Rectal smooth muscle tissue (tissue), 1 donor: ENCODE data around the gene KCNIP3.
A peak's percentile ranks its signal among the peaks of the same experiment; 100 is the strongest.
"Not testable (repeated sequence)": the region's sequence is repeated elsewhere in the genome, so short reads cannot be mapped to it uniquely, and the experiment has no call there.

Source experiments
- H3K27ac ChIP-seq: one replicate; pipeline ENCODE4 v1.7.0; 2013; ENCODE audit warnings: low read depth, low read length, inconsistent platforms
- H3K27me3 ChIP-seq: one replicate; pipeline ENCODE4 v1.7.0; 2013; ENCODE audit warnings: low read length; ENCODE audit not compliant: control insufficient read depth, insufficient read depth
- H3K36me3 ChIP-seq: one replicate; pipeline ENCODE4 v1.7.0; 2013; ENCODE audit warnings: low read length; ENCODE audit not compliant: control insufficient read depth, insufficient read depth
- H3K4me1 ChIP-seq: one replicate; pipeline ENCODE4 v1.7.0; 2013; ENCODE audit warnings: low read length; ENCODE audit not compliant: control insufficient read depth, insufficient read depth
- H3K4me3 ChIP-seq: one replicate; pipeline ENCODE4 v1.7.0; 2013; ENCODE audit warnings: low read length
- H3K9ac ChIP-seq: one replicate; pipeline ENCODE4 v1.7.0; 2013; ENCODE audit warnings: low read length

Gene KCNIP3

DNA sequence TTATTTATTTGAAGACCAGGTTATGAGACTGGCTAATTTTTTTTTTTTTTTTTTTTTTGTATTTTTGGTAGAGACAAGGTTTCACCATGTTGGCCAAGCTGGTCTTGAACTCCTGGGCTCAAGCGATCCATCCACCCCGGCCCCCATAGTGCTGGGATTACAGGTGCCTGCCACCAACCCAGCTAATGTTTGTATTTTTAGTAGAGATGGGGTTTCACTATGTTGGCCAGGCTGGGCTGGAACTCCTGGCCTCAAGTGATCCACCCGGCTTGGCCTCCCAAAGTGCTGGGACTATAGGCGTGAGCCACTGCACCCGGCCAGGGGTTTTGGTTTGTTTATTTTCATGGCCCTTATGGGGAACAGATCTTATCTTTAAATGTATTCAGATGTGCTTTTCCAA lies 27.4 kb upstream of the KCNIP3 start:
- not testable (repeated sequence) for H3K4me1 ChIP-seq, H3K4me3 ChIP-seq, H3K9ac ChIP-seq, H3K27me3 ChIP-seq, H3K36me3 ChIP-seq, H3K27ac ChIP-seq

DNA sequence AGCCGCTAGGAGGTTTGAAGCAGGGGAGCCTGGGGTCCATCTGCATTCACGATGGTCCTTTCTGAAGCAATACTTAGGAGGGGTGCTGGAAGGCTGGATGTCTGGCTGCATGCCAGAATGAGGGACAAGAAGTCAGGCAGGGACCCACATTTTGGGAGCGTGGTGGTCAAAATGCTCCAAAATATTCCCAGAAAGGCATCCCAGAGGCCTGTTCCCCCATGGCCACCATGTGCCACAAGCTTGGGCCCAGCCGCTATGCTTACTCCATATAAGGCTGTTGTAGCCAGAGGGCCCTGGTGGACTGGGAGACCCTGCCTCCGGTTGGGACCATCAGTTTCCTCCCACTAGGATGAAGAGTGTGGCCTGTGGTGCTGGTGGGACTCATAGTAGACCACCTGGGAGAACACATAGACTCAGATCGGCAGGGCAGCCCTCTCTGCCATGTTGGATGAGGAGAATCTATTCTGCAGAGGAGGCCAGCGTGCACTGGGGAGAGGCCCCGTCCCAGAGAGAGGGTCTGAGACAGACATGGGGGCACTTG lies 26.5 kb upstream of the KCNIP3 start:
- Histone ChIP-seq H3K4me1 (no peaks in the 10 kb centered on the region), H3K36me3 (no peaks in the 10 kb centered on the region), H3K4me3 (no peak overlapping the region), H3K27ac (no peak overlapping the region), H3K9ac (no peak overlapping the region), H3K27me3 (no peaks in the 10 kb centered on the region)

DNA sequence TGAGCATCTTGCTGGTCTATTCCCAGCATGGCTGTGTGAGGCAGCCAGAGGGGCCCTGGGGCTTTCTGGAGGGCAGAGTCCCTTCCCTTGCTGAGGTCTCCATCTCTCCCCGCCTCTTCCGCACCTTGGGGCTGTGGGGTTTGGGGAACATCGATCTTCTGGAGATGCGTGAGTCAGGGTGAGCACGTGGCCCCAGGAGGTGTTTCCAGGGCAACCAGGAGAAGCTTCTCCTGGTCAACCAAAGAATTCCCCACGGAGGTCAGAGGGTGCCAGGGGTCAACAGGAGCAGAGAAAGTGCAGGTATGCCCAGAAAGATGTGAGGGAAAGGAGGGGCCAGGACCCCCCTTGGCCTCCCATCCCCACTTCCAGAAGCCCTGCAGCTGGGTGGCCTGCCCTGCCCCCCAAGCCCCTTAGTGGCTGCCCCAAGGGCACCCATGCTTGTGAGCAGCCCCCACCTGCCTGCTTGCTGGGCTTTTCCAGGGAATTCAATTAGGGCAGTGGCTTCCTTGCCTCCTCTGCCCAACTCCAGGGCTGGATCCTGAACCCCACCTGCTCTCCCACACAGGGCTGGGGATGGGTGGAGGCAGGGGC lies 25.7 kb upstream of the KCNIP3 start:
- no peak overlapping the region for H3K9ac ChIP-seq
- no peak overlapping the region for H3K27ac ChIP-seq
- no peaks in the 10 kb centered on the region for H3K36me3 ChIP-seq
- H3K4me3 ChIP-seq: no peak overlapping the region
- H3K27me3 ChIP-seq: no peaks in the 10 kb centered on the region
- no peaks in the 10 kb centered on the region for H3K4me1 ChIP-seq

DNA sequence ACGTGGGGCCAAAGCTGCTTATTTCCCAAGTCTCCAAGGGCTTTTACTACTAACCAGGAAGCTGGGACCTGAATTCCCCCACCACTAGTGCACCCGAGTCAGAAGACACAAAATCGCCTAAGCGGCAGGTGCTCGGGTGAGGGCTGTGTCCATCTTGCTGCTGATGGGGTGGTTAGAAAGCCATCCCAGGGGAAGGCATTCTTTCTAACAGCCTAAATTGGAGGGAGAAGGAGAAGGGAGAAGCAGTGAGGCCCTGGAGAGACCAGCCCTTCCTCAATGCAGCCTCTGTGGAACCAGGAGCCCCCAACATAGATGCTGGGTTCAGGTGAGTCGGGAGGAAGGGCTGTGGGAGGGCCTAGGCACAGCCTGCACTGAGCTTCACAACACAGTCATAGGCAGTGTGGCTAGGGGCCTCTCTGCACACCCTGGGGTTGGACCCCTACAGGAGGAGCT lies 24.8 kb upstream of the KCNIP3 start:
- Histone ChIP-seq H3K9ac (no peak overlapping the region), H3K27me3 (no peaks in the 10 kb centered on the region), H3K27ac (no peak overlapping the region), H3K4me3 (no peak overlapping the region), H3K36me3 (no peaks in the 10 kb centered on the region), H3K4me1 (no peaks in the 10 kb centered on the region)

DNA sequence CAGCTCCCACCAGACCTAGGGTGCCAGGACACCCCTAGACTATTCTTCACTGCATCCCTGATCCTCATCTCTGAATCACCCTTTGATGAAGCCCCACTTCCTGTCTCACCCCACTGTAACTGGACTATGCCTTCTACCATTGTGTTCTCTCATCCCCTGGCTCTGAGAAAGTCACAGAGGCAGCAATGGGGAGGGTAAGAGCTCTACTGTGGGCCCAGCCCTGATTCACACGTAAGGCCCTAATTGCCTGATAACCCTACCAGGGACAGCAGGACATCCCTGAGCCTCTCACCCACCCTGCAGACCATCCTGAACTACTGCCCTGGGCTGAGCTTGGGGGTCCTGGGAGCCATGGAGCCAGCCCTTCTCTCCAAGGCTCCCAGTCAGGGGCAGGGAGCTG lies 24.4 kb upstream of the KCNIP3 start:
- no peak overlapping the region for H3K4me3 ChIP-seq
- no peaks in the 10 kb centered on the region for H3K4me1 ChIP-seq
- no peak overlapping the region for H3K27ac ChIP-seq
- H3K27me3 ChIP-seq: no peaks in the 10 kb centered on the region
- no peak overlapping the region for H3K9ac ChIP-seq
- no peaks in the 10 kb centered on the region for H3K36me3 ChIP-seq

DNA sequence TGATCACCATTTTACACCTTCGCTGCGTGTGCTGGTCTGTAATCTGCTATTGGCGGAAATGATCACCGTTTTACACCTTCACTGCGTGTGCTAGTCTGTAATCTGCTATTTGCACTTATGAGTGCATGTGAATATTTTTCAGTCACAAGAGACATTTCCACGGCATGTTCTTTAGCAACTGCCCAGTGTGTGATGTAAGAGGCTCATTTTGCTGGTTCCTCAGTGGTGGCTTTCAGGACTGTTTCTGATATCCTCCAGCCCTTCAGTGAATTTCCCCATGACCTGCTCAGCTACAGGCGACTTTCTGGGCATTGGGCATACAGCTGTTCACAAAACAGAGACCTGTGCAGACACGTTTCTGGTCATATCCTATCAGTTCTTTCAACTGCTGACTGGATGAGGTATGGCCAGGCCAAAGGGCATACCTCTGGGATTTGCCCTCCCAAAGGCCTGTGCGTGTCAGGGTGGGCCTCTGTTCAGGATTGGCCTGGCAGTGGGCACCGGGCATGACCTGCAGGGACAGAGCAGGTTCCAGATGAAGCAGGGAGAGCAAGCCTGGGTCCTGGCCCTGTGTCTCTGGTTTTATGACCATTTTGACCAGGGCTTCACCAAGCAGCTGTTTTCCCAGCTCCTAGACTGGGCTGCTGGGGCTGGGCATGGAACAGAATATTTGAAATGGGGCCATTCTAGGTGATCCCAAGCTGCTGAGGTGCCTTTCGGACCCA lies 23.4 kb upstream of the KCNIP3 start:
- Histone ChIP-seq H3K4me3 (no peak overlapping the region), H3K4me1 (no peaks in the 10 kb centered on the region), H3K36me3 (no peaks in the 10 kb centered on the region), H3K9ac (no peak overlapping the region), H3K27ac (no peak overlapping the region), H3K27me3 (no peaks in the 10 kb centered on the region)

DNA sequence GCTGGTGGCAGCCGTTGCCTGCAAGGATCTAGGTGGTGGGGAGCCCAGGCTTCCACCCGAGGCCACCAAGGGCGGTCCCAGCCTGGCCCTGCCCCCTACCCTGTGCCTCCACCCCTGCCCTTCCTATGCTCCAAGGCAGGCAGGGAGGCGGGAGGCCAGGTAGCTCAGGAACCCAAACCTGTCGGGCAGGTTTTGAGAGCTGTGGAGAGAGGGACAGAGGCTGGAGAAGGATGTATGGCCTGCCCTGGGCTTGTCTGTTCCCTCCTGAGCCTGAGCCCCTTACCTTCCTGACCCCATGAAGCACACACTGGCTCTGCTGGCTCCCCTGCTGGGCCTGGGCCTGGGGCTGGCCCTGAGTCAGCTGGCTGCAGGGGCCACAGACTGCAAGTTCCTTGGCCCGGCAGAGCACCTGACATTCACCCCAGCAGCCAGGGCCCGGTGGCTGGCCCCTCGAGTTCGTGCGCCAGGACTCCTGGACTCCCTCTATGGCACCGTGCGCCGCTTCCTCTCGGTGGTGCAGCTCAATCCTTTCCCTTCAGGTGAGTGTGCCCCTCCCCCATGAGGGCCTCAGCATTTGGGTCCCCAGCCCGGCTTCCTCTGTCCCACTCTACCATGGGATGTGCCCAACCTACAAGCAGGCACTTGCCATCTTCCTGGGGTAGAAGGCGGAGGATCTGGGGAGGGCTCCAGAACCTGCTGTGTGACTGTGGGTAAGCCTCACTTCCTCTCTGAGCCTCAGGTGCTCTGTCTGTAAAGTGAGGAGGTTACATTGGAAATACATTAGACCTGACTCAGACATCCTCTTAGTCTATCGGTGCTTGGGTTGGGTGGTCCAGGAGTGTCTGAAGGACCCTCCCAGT lies 22.6 kb upstream of the KCNIP3 start, which contains the start of gene PROM2:
Gene PROM2 (plus strand): TSS at position 159 of the 860 bp plus-strand sequence. CDS start 137 bp downstream, at position 296.
- Histone ChIP-seq H3K4me1 (no peaks in the 10 kb centered on the region), H3K27ac (no peak within 1 kb of the TSS), H3K9ac (no peak within 1 kb of the TSS), H3K27me3 (no peaks in the 10 kb centered on the region), H3K4me3 (peak within 1 kb of the TSS; percentile 47), H3K36me3 (no peaks in the 10 kb centered on the region)

DNA sequence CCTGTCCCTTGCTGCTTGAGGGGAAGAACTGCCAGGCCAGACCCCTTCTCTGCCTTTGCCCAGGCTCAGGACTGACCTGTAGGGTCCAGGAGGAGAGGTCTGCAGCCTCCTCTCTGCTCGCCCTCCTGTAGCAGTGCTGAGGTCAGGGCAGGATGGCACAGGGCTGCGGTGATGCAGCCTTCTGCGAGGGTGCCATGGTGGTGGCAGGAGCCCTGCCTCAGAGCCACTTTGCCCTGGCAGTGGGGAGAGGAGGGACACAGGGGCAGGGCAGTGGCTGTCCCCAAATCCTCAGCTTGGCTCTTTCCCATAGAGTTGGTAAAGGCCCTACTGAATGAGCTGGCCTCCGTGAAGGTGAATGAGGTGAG lies 22.0 kb upstream of the KCNIP3 start:
- no peaks in the 10 kb centered on the region for H3K36me3 ChIP-seq
- no peak overlapping the region for H3K27ac ChIP-seq
- H3K4me1 ChIP-seq: no peaks in the 10 kb centered on the region
- H3K4me3 ChIP-seq: peak overlapping the region; percentile 47
- H3K27me3 ChIP-seq: no peaks in the 10 kb centered on the region
- no peak overlapping the region for H3K9ac ChIP-seq

DNA sequence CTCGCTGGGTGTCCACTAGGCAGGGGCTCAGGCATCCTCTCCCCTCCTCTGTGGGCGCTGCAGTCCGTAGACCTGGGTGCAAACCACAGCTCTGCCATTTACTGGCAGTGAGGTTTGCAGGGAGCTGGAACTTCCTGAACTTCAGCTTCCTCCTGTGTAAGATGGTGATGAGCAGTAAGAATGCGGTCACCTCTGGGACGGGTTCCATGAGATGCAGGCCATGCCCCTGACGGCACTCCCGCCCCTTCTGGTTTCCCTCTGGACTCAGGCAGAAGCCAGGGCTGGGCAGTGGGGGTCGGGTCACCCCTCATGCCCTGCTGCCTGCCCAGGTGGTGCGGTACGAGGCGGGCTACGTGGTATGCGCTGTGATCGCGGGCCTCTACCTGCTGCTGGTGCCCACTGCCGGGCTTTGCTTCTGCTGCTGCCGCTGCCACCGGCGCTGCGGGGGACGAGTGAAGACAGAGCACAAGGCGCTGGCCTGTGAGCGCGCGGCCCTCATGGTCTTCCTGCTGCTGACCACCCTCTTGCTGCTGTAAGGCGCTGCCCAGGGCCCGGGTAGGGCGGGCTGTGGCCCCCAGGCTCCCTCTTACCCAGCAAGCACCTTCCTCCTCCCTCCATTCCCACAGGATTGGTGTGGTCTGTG lies 21.4 kb upstream of the KCNIP3 start:
- no peaks in the 10 kb centered on the region for H3K36me3 ChIP-seq
- no peaks in the 10 kb centered on the region for H3K4me1 ChIP-seq
- no peaks in the 10 kb centered on the region for H3K27me3 ChIP-seq
- no peak overlapping the region for H3K27ac ChIP-seq
- H3K4me3 ChIP-seq: peak overlapping the region; percentile 47
- H3K9ac ChIP-seq: no peak overlapping the region

DNA sequence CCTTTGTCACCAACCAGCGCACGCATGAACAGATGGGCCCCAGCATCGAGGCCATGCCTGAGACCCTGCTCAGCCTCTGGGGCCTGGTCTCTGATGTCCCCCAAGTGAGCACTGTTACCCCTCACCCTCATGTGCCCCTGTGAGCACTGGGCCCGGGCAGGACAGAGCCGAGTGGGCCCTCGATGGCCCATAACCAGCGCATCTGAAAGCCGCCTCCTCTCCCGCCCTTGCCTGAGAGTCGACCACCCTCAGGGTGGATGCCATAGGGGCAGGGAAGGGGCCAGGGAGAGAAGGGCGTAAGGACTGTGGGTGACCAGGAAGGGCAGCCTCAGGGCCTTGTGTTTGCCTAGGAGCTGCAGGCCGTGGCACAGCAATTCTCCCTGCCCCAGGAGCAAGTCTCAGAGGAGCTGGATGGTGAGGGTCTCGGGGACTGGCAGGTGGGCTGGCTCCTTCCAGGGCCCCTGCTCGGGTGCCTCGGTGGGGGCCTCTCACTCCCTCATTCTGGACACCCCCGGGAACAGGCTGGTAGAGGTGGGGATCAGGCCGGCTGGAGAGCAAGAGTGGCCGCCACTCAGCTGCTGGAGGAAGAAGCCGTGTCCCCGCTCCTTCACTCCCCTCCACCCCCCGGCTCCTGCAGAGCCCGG lies 20.8 kb upstream of the KCNIP3 start:
- no peaks in the 10 kb centered on the region for H3K27me3 ChIP-seq
- H3K4me3 ChIP-seq: no peak overlapping the region
- H3K36me3 ChIP-seq: no peaks in the 10 kb centered on the region
- no peak overlapping the region for H3K9ac ChIP-seq
- H3K27ac ChIP-seq: no peak overlapping the region
- no peaks in the 10 kb centered on the region for H3K4me1 ChIP-seq

DNA sequence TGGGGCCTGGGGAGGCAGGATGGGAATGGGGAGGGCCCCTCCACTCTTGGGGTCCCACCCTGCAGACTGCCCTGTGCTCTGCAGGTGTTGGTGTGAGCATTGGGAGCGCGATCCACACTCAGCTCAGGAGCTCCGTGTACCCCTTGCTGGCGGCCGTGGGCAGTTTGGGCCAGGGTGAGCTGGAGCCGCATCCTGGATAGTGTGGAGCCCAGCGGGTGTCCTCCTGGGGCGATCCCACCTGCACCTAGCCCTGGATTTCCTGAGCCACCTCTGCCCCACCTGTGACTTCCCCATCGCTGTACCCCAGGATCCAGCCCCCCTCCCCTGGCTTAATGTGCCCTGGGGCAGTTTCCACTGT lies 20.3 kb upstream of the KCNIP3 start:
- H3K4me1 ChIP-seq: no peaks in the 10 kb centered on the region
- H3K27me3 ChIP-seq: no peaks in the 10 kb centered on the region
- H3K36me3 ChIP-seq: no peaks in the 10 kb centered on the region
- H3K4me3 ChIP-seq: no peak overlapping the region
- H3K27ac ChIP-seq: no peak overlapping the region
- H3K9ac ChIP-seq: no peak overlapping the region
